HEK293 (cell line): ENCODE results near the gene FHL5.

ENCODE experiments used
- CTCF ChIP-seq: fragments of 450-650 bp; formaldehyde crosslinking; IDR thresholded peaks from 2 replicates; pipeline ENCODE4 v1.5.1; 2016; ENCODE audit warnings: missing biosample characterization, missing genetic modification characterization
- OVOL3 ChIP-seq: fragments of 450-650 bp; formaldehyde crosslinking; IDR thresholded peaks from 2 replicates; pipeline ENCODE4 v1.5.1; 2016; ENCODE audit warnings: missing biosample characterization, missing genetic modification characterization
- PRDM6 ChIP-seq: fragments of 450-650 bp; formaldehyde crosslinking; IDR thresholded peaks from 2 replicates; pipeline ENCODE4 v1.5.1; 2017; ENCODE audit warnings: missing biosample characterization, missing genetic modification characterization
- TSHZ1 ChIP-seq: fragments of 450-650 bp; formaldehyde crosslinking; IDR thresholded peaks from 2 replicates; pipeline ENCODE4 v1.5.1; 2016; ENCODE audit warnings: missing biosample characterization, missing genetic modification characterization, borderline replicate concordance
- ZFHX2 ChIP-seq: fragments of 450-650 bp; formaldehyde crosslinking; conservative IDR thresholded peaks from 2 replicates; pipeline ENCODE4 v1.5.1; 2016; ENCODE audit warnings: missing biosample characterization, missing genetic modification characterization
- ZNF133 ChIP-seq: fragments of 450-650 bp; formaldehyde crosslinking; IDR thresholded peaks from 2 replicates; pipeline ENCODE4 v1.5.1; 2016; ENCODE audit warnings: missing biosample characterization, missing genetic modification characterization
- ZNF792 ChIP-seq: fragments of 450-650 bp; formaldehyde crosslinking; IDR thresholded peaks from 2 replicates; pipeline ENCODE4 v1.5.1; 2016; ENCODE audit warnings: missing biosample characterization, missing genetic modification characterization

GRCh38 chr6:96621983-96622382 is 59.1 kb downstream of the FHL5 start:
- TF ChIP-seq ZNF133 (tag by site-specific recombination) (no peak), CTCF (no peak), OVOL3 (no peak), ZFHX2 (tag by site-specific recombination) (no peak), ZNF792 (tag by site-specific recombination) (no peak), TSHZ1 (no peak), PRDM6 (tag by site-specific recombination) (no peak)
